Keratinocyte (primary cell): ENCODE measurements around the gene IFT25. TPM values are rescaled to one million over a fixed set of nuclear protein-coding genes. Genes with fewer than 3 reads are reported as not detected.

Experiments
- DNase-seq: peaks from one replicate; pipeline ENCODE4 v3.0.0-alpha.2; 2011; ENCODE audit warnings: low read depth, missing footprints, low spot score
- FAIRE-seq: peaks from 2 replicates; lab custom pipeline; 2011; peaks lifted over from hg19 to GRCh38; lab: Jason Lieb, UNC
- H2AFZ ChIP-seq: 2 replicates; pipeline ENCODE4 v1.6.0; 2012; ENCODE audit warnings: low read length, control low read depth, inconsistent platforms; ENCODE audit not compliant: control insufficient read depth
- H3K27ac ChIP-seq: 2 replicates; pipeline ENCODE4 v1.5.1; 2011; ENCODE audit warnings: low read length; ENCODE audit not compliant: control insufficient read depth, insufficient read depth
- H3K27me3 ChIP-seq: 3 replicates; pipeline ENCODE4 v1.6.0; 2011; ENCODE audit warnings: low read length; ENCODE audit not compliant: control insufficient read depth, insufficient read depth; ENCODE audit errors: extremely low read depth
- H3K36me3 ChIP-seq, 2 experiments: 2 replicates in 1 of 2; 3 replicates in 1 of 2; pipeline ENCODE4 v1.5.1; 2011; ENCODE audit warnings: low read length in 2 of 2, mild to moderate bottlenecking in 1 of 2; ENCODE audit not compliant: control insufficient read depth in 2 of 2, insufficient read depth in 2 of 2; ENCODE audit errors: extremely low read depth in 1 of 2
- H3K4me1 ChIP-seq: 3 replicates; pipeline ENCODE4 v1.5.1; 2011; ENCODE audit warnings: low read length; ENCODE audit not compliant: control insufficient read depth, insufficient read depth; ENCODE audit errors: extremely low read depth
- H3K4me2 ChIP-seq: 3 replicates; pipeline ENCODE4 v1.6.0; 2011; ENCODE audit warnings: low read depth, low read length; ENCODE audit not compliant: control insufficient read depth, insufficient read depth; ENCODE audit errors: extremely low read depth
- H3K4me3 ChIP-seq, 3 experiments: fragments of 200-600 bp in 1 of 3; sonication (generic) in 1 of 3; 2 replicates in 2 of 3; 3 replicates in 1 of 3; pipeline ENCODE4 v1.5.1; 2011 to 2016; ENCODE audit warnings: low read length in 3 of 3, mild to moderate bottlenecking in 3 of 3, control low read depth in 2 of 3, inconsistent platforms in 1 of 3, low read depth in 1 of 3, mixed read lengths in 1 of 3, mixed run types in 1 of 3, moderate library complexity in 1 of 3; ENCODE audit not compliant: control insufficient read depth in 2 of 3, insufficient read depth in 2 of 3; ENCODE audit errors: extremely low read depth in 1 of 3
- H3K79me2 ChIP-seq: 2 replicates; pipeline ENCODE4 v1.6.0; 2012; ENCODE audit warnings: low read length; ENCODE audit not compliant: control insufficient read depth, insufficient read depth
- H3K9ac ChIP-seq: 3 replicates; pipeline ENCODE4 v1.6.0; 2011; ENCODE audit warnings: low read length; ENCODE audit not compliant: control insufficient read depth, insufficient read depth; ENCODE audit errors: extremely low read depth
- H3K9me1 ChIP-seq: 3 replicates; pipeline ENCODE4 v1.6.0; 2011; ENCODE audit warnings: low read length; ENCODE audit not compliant: control insufficient read depth, insufficient read depth; ENCODE audit errors: extremely low read depth
- H3K9me3 ChIP-seq: 2 replicates; pipeline ENCODE4 v1.5.1; 2012; ENCODE audit warnings: low read depth, low read length; ENCODE audit not compliant: control insufficient read depth
- H4K20me1 ChIP-seq: 3 replicates; pipeline ENCODE4 v1.6.0; 2011; ENCODE audit warnings: low read length; ENCODE audit not compliant: control insufficient read depth, insufficient read depth; ENCODE audit errors: extremely low read depth
- EZH2 ChIP-seq: IDR thresholded peaks from one replicate; pipeline ENCODE4 v1.6.1; 2012; ENCODE audit warnings: inconsistent platforms, mild to moderate bottlenecking, low read length, moderate library complexity
- dilution Hi-C: fragments of 300-500 bp; cut with MboI; formaldehyde crosslinking; loops from one replicate; pipeline ENCODE4 v1.7.0; 2020; ENCODE audit warnings: low sequenced_read_pairs; ENCODE audit not compliant: extremely low pct_ligation_motif_present
- polyA plus RNA-seq, 5 experiments: library from polyadenylated mRNA; depleted of rRNA in 3 of 5; stranded (reverse) in 3 of 5; stranded (forward) in 1 of 5; unstranded in 1 of 5; fragments of >200 nt; gene quantifications; 1 replicate in 1 of 5; 2 replicates in 3 of 5; 3 replicates in 1 of 5; pipeline versions ENCODE4 v1.2.1 to v1.2.3, GENCODE V29; 2011 to 2012; ENCODE audit warnings: missing spikeins in 2 of 5, low read depth in 1 of 5, low replicate concordance in 1 of 5
- TF ChIP-seq, protein P1 (sequence below), 3 experiments: IDR thresholded peaks in 1 of 3; conservative IDR thresholded peaks in 1 of 3; optimal IDR thresholded peaks in 1 of 3; 2 replicates in 2 of 3; 3 replicates in 1 of 3; pipeline versions ENCODE3 to v1.5.1; 2011; ENCODE audit warnings: low read length in 3 of 3, mild to moderate bottlenecking in 3 of 3, moderate library complexity in 2 of 3, control low read depth in 1 of 3, inconsistent platforms in 1 of 3; ENCODE audit not compliant: insufficient read depth in 2 of 3; ENCODE audit errors: extremely low read depth in 1 of 3

Gene IFT25
- polyA plus RNA-seq, 1 donor (not counting 4 experiments of a cell fraction or from before 2014, with no cell fraction given) = 64.3 TPM

DNA sequence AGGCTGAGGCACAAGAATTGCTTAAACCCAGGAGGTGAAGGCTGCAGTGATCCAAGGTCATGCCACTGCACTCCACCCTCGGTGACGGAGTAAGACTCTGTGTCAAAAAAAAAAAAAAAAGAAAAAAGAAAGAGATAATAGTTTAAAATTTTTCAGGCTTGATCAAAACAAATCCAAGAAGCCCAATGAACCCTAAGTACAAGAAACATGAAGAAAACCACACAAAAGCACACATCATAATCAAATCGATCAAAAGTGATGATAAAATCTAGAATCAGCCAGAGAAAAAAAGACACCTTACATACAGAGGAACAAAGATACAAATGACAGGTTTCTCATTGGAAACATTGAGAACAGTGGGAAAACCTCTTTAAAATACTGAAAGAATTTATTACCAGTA lies 41.0 kb upstream of the IFT25 start:
- no peaks in the 10 kb centered on the region for H3K36me3 ChIP-seq
- no peak overlapping the region for H3K4me3 ChIP-seq
- no peak overlapping the region for H2AFZ ChIP-seq
- H3K9ac ChIP-seq = no peak overlapping the region
- no peaks in the 10 kb centered on the region for H3K9me3 ChIP-seq
- no peaks in the 10 kb centered on the region for H4K20me1 ChIP-seq
- no peak overlapping the region for H3K27ac ChIP-seq
- H3K4me1 ChIP-seq = peaks cover 8% of the 10 kb centered on the region
- no peak overlapping the region for H3K4me2 ChIP-seq
- DNase-seq = no peak
- no peak for FAIRE-seq
- H3K27me3 ChIP-seq = no peaks in the 10 kb centered on the region
- H3K9me1 ChIP-seq = no peaks in the 10 kb centered on the region
- H3K79me2 ChIP-seq = no peaks in the 10 kb centered on the region
- no peak for TF ChIP-seq EZH2
- TF ChIP-seq, protein P1, sequence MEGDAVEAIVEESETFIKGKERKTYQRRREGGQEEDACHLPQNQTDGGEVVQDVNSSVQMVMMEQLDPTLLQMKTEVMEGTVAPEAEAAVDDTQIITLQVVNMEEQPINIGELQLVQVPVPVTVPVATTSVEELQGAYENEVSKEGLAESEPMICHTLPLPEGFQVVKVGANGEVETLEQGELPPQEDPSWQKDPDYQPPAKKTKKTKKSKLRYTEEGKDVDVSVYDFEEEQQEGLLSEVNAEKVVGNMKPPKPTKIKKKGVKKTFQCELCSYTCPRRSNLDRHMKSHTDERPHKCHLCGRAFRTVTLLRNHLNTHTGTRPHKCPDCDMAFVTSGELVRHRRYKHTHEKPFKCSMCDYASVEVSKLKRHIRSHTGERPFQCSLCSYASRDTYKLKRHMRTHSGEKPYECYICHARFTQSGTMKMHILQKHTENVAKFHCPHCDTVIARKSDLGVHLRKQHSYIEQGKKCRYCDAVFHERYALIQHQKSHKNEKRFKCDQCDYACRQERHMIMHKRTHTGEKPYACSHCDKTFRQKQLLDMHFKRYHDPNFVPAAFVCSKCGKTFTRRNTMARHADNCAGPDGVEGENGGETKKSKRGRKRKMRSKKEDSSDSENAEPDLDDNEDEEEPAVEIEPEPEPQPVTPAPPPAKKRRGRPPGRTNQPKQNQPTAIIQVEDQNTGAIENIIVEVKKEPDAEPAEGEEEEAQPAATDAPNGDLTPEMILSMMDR (optimal IDR thresholded peaks at IDR 0.05 in 1 of 3, IDR thresholded peaks at IDR 0.05 in 1 of 3, conservative IDR thresholded peaks at IDR 0.05 in 1 of 3; ENCODE audit: extremely low read depth in 1 of 3, insufficient read depth in 2 of 3, low read length in 3 of 3) = no peak
- dilution Hi-C loops = no loop called here

DNA sequence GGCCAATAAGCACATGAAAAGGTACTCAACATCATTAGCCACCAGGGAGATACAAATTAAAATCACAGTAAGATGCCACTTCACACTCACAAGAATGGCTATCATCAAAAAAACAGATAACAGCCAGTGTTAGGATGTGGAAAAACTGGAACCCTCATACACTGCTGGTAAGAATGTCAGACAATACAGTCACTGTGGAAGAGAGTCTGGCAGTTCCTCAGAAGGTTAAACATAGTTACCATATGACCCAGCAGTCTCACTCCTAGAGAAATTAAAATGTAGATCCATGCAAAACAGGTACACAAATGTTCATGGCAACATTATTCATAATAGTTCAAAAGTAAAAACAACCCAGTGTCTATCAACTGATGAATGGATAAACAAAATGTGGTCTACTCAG lies 39.2 kb upstream of the IFT25 start:
- dilution Hi-C loops = no loop called here
- Histone ChIP-seq H3K27ac (no peak overlapping the region), H2AFZ (no peak overlapping the region), H3K9me3 (no peaks in the 10 kb centered on the region), H3K27me3 (no peaks in the 10 kb centered on the region), H3K4me2 (no peak overlapping the region), H3K4me1 (peaks cover 8% of the 10 kb centered on the region), H3K79me2 (no peaks in the 10 kb centered on the region), H3K9me1 (no peaks in the 10 kb centered on the region), H4K20me1 (no peaks in the 10 kb centered on the region), H3K4me3 (no peak overlapping the region), H3K36me3 (no peaks in the 10 kb centered on the region), H3K9ac (no peak overlapping the region)
- TF ChIP-seq EZH2 = no peak
- TF ChIP-seq, protein P1 (optimal IDR thresholded peaks at IDR 0.05 in 1 of 3, IDR thresholded peaks at IDR 0.05 in 1 of 3, conservative IDR thresholded peaks at IDR 0.05 in 1 of 3; ENCODE audit: extremely low read depth in 1 of 3, insufficient read depth in 2 of 3, low read length in 3 of 3) = no peak
- no peak for DNase-seq
- no peak for FAIRE-seq
